ENCODE results near the gene C2orf72. TPM values are rescaled to one million over a fixed set of nuclear protein-coding genes. Genes with fewer than 3 reads are reported as not detected.

Gene C2orf72
- total and polyA plus RNA-seq, 2 of the 13 experiments (the other 11 are each of a cell fraction or from before 2014, with no cell fraction given), result 147 to 203 TPM

- TF ChIP-seq AFF4 (CRISPR knock-in tag; IDR thresholded peaks at IDR 0.05) (0 out of 2 replicates have a peak, but pooled peaks have one; percentile 69), MBD4 (IDR thresholded peaks at IDR 0.05; ENCODE audit: borderline replicate concordance, low read length) (no peak), ZNF629 (CRISPR knock-in tag; conservative IDR thresholded peaks at IDR 0.05) (no peak; the same call in 1 of the 2 replicates), ZKSCAN5 (CRISPR knock-in tag; IDR thresholded peaks at IDR 0.05) (no peak; the same call in 1 of the 2 replicates), ATF1 (CRISPR knock-in tag; IDR thresholded peaks at IDR 0.05) (no peak), BORCS8-MEF2B (CRISPR knock-in tag; IDR thresholded peaks at IDR 0.05) (0 out of 2 replicates have a peak, but pooled peaks have one; percentile 53), BCL6 (CRISPR knock-in tag; IDR thresholded peaks at IDR 0.05) (peak; percentile 36; the same call in 1 of the 2 replicates), ZNF558 (CRISPR knock-in tag; IDR thresholded peaks at IDR 0.05; ENCODE audit: borderline replicate concordance) (peak; percentile 91), CEBPG (CRISPR knock-in tag; IDR thresholded peaks at IDR 0.05) (peak; percentile 35; the same call in 1 of the 2 replicates), CENPBD1 (CRISPR knock-in tag; IDR thresholded peaks at IDR 0.05; ENCODE audit: borderline replicate concordance, low read depth) (no peak), ZNF230 (CRISPR knock-in tag; IDR thresholded peaks at IDR 0.05) (peak; percentile 93), ZSCAN20 (CRISPR knock-in tag; IDR thresholded peaks at IDR 0.05; ENCODE audit: borderline replicate concordance) (no peak; the same call in 1 of the 2 replicates), ZNF138 (CRISPR knock-in tag; IDR thresholded peaks at IDR 0.05; ENCODE audit: low read depth) (peak; percentile 86; the same call in 1 of the 2 replicates), SNRNP70 (IDR thresholded peaks at IDR 0.05; ENCODE audit: low read depth, low read length) (no peak), MATR3 (CRISPR knock-in tag; IDR thresholded peaks at IDR 0.05) (no peak), ZNF274 (CRISPR knock-in tag; IDR thresholded peaks at IDR 0.05) (no peak), ZSCAN21 (CRISPR knock-in tag; IDR thresholded peaks at IDR 0.05; ENCODE audit: borderline replicate concordance) (no peak; the same call in 1 of the 2 replicates), ZNF598 (CRISPR knock-in tag; IDR thresholded peaks at IDR 0.05; ENCODE audit: borderline replicate concordance) (peak; percentile 86; the same call in 1 of the 2 replicates), NFE2L1 (CRISPR knock-in tag; IDR thresholded peaks at IDR 0.05; ENCODE audit: borderline replicate concordance) (no peak), TBX2 (CRISPR knock-in tag; IDR thresholded peaks at IDR 0.05; ENCODE audit: borderline replicate concordance) (peak; percentile 87), POLR2A (IDR thresholded peaks at IDR 0.05; ENCODE audit: insufficient read depth in 1 of 2, low read depth in 2 of 2, low read length in 2 of 2) (peak in 1 of 2 experiments; percentile 63; a peak in 2 of 4 replicates), ISL2 (CRISPR knock-in tag; IDR thresholded peaks at IDR 0.05) (peak; percentile 73)
- TF ChIP-seq, protein P1, sequence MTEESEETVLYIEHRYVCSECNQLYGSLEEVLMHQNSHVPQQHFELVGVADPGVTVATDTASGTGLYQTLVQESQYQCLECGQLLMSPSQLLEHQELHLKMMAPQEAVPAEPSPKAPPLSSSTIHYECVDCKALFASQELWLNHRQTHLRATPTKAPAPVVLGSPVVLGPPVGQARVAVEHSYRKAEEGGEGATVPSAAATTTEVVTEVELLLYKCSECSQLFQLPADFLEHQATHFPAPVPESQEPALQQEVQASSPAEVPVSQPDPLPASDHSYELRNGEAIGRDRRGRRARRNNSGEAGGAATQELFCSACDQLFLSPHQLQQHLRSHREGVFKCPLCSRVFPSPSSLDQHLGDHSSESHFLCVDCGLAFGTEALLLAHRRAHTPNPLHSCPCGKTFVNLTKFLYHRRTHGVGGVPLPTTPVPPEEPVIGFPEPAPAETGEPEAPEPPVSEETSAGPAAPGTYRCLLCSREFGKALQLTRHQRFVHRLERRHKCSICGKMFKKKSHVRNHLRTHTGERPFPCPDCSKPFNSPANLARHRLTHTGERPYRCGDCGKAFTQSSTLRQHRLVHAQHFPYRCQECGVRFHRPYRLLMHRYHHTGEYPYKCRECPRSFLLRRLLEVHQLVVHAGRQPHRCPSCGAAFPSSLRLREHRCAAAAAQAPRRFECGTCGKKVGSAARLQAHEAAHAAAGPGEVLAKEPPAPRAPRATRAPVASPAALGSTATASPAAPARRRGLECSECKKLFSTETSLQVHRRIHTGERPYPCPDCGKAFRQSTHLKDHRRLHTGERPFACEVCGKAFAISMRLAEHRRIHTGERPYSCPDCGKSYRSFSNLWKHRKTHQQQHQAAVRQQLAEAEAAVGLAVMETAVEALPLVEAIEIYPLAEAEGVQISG (CRISPR knock-in tag; IDR thresholded peaks at IDR 0.05), result peak; percentile 95
Observed at GRCh38 chr2:231052494-231053451, 15.4 kb downstream of the C2orf72 start (continued).

All from HepG2 (cell line).